HG02588 (cell line): ENCODE measurements around the gene CAMKK2.
"Not testable (repeated sequence)": the region's sequence is repeated elsewhere in the genome, so short reads cannot be mapped to it uniquely, and the experiment has no call there.

Source experiments
- ATAC-seq: cut with Tn5 transposase; IDR thresholded peaks from one replicate; pipeline ENCODE4 v1.9.1; 2021; ENCODE audit warnings: mild to moderate bottlenecking, moderate library complexity; ENCODE audit not compliant: unreplicated experiment

CAMKK2 gene

GRCh38 chr12:121202407-121203355 is 93.8 kb downstream of the CAMKK2 start:
- ATAC-seq: no peak

GRCh38 chr12:121201140-121201539 is 95.4 kb downstream of the CAMKK2 start:
- ATAC-seq: not testable (repeated sequence)

- no peak for ATAC-seq
Observed at GRCh38 chr12:121198949-121199348, 97.6 kb downstream of the CAMKK2 start.

GRCh38 chr12:121196902-121197301 is 99.6 kb downstream of the CAMKK2 start:
- ATAC-seq: no peak

- ATAC-seq: no peak
Observed at GRCh38 chr12:121191151-121191550, 105.4 kb downstream of the CAMKK2 start.

- ATAC-seq: no peak
Observed at GRCh38 chr12:121190523-121191031, 105.9 kb downstream of the CAMKK2 start.

- no peak for ATAC-seq
Observed at GRCh38 chr12:121189619-121190155, 106.8 kb downstream of the CAMKK2 start.

GRCh38 chr12:121189131-121189530 is 107.4 kb downstream of the CAMKK2 start:
- no peak for ATAC-seq

GRCh38 chr12:121188227-121188626 is 108.3 kb downstream of the CAMKK2 start:
- ATAC-seq: no peak
